ENCODE measurements around the gene HMGXB3.
"Not testable (repeated sequence)": the region's sequence is repeated elsewhere in the genome, so short reads cannot be mapped to it uniquely, and the experiment has no call there.

HMGXB3 gene

GRCh38 chr5:150022681-150023080 lies 22.1 kb downstream of the HMGXB3 start:
- no peak overlapping the region for H3K4me3 ChIP-seq (ENCODE audit: low read depth in 1 of 2, low read length in 1 of 2)
- H3K9me3 ChIP-seq: no peaks in the 10 kb centered on the region
- H3K27ac ChIP-seq: no peak overlapping the region
- H3K4me1 ChIP-seq (ENCODE audit: control insufficient read depth in 1 of 2, insufficient read depth in 1 of 2, low read depth in 1 of 2, low read length in 1 of 2): no peaks in the 10 kb centered on the region
- H3K36me3 ChIP-seq: peaks cover 84% of the 10 kb centered on the region
- no peaks in the 10 kb centered on the region for H3K27me3 ChIP-seq
- TF ChIP-seq CTCF (IDR thresholded peaks at IDR 0.05): no peak

GRCh38 chr5:150023136-150023535 lies 22.6 kb downstream of the HMGXB3 start:
- no peaks in the 10 kb centered on the region for H3K4me1 ChIP-seq (ENCODE audit: control insufficient read depth in 1 of 2, insufficient read depth in 1 of 2, low read depth in 1 of 2, low read length in 1 of 2)
- H3K27me3 ChIP-seq: no peaks in the 10 kb centered on the region
- no peak overlapping the region for H3K4me3 ChIP-seq (ENCODE audit: low read depth in 1 of 2, low read length in 1 of 2)
- no peak for TF ChIP-seq CTCF (IDR thresholded peaks at IDR 0.05)
- H3K9me3 ChIP-seq: no peaks in the 10 kb centered on the region
- peaks cover 87% of the 10 kb centered on the region for H3K36me3 ChIP-seq
- H3K27ac ChIP-seq: no peak overlapping the region

- H3K36me3 ChIP-seq: peaks cover 75% of the 10 kb centered on the region
- H3K9me3 ChIP-seq: no peaks in the 10 kb centered on the region
- no peaks in the 10 kb centered on the region for H3K27me3 ChIP-seq
- no peak overlapping the region for H3K27ac ChIP-seq
- no peaks in the 10 kb centered on the region for H3K4me1 ChIP-seq (ENCODE audit: control insufficient read depth in 1 of 2, insufficient read depth in 1 of 2, low read depth in 1 of 2, low read length in 1 of 2)
- no peak for TF ChIP-seq CTCF (IDR thresholded peaks at IDR 0.05)
- H3K4me3 ChIP-seq (ENCODE audit: low read depth in 1 of 2, low read length in 1 of 2): no peak overlapping the region
Observed at GRCh38 chr5:150024346-150024984, 23.9 kb downstream of the HMGXB3 start.

- TF ChIP-seq CTCF (IDR thresholded peaks at IDR 0.05): no peak
- no peak overlapping the region for H3K4me3 ChIP-seq (ENCODE audit: low read depth in 1 of 2, low read length in 1 of 2)
- H3K36me3 ChIP-seq: peaks cover 77% of the 10 kb centered on the region
- H3K27ac ChIP-seq: no peak overlapping the region
- H3K4me1 ChIP-seq (ENCODE audit: control insufficient read depth in 1 of 2, insufficient read depth in 1 of 2, low read depth in 1 of 2, low read length in 1 of 2): no peaks in the 10 kb centered on the region
- no peaks in the 10 kb centered on the region for H3K9me3 ChIP-seq
- no peaks in the 10 kb centered on the region for H3K27me3 ChIP-seq
Observed at GRCh38 chr5:150026682-150027172, 26.2 kb downstream of the HMGXB3 start.

- not testable (repeated sequence) for H3K4me3 ChIP-seq (ENCODE audit: low read depth in 1 of 2, low read length in 1 of 2)
Observed at GRCh38 chr5:150028047-150028446, 27.5 kb downstream of the HMGXB3 start.

GRCh38 chr5:150033334-150033733 lies 32.8 kb downstream of the HMGXB3 start:
- Histone ChIP-seq H3K4me1 (ENCODE audit: control insufficient read depth in 1 of 2, insufficient read depth in 1 of 2, low read depth in 1 of 2, low read length in 1 of 2) (no peaks in the 10 kb centered on the region), H3K9me3 (no peaks in the 10 kb centered on the region), H3K27ac (no peak overlapping the region), H3K4me3 (ENCODE audit: low read depth in 1 of 2, low read length in 1 of 2) (no peak overlapping the region), H3K27me3 (no peaks in the 10 kb centered on the region), H3K36me3 (peaks cover 87% of the 10 kb centered on the region)
- TF ChIP-seq CTCF (IDR thresholded peaks at IDR 0.05): no peak

More at GRCh38 chr5:150028047-150028446, 27.5 kb downstream of the HMGXB3 start:
- not testable (repeated sequence) for H3K4me1 ChIP-seq (ENCODE audit: control insufficient read depth in 1 of 2, insufficient read depth in 1 of 2, low read depth in 1 of 2, low read length in 1 of 2); H3K27me3 ChIP-seq; H3K27ac ChIP-seq; H3K9me3 ChIP-seq
- peaks cover 83% of the 10 kb centered on the region for H3K36me3 ChIP-seq
